ENCODE results near the gene VWA8.
"Not testable (repeated sequence)": the region's sequence is repeated elsewhere in the genome, so short reads cannot be mapped to it uniquely, and the experiment has no call there.

The VWA8 gene

GRCh38 chr13:41547251-41548000, 413.5 kb downstream of the VWA8 start:
- DNase-seq = no peak

GRCh38 chr13:41546372-41547190, 414.3 kb downstream of the VWA8 start:
- DNase-seq = no peak

GRCh38 chr13:41545432-41545707, 415.5 kb downstream of the VWA8 start:
- no peak for DNase-seq

- DNase-seq = no peak
Observed at GRCh38 chr13:41543664-41544300, 417.1 kb downstream of the VWA8 start.

GRCh38 chr13:41542799-41543198, 418.1 kb downstream of the VWA8 start:
- DNase-seq = not testable (repeated sequence)

- DNase-seq = no peak
Observed at GRCh38 chr13:41542281-41542680, 418.6 kb downstream of the VWA8 start.

GRCh38 chr13:41541142-41541938, 419.6 kb downstream of the VWA8 start:
- no peak for DNase-seq

- peak; percentile 76 for DNase-seq
Observed at GRCh38 chr13:41540240-41540639, 420.7 kb downstream of the VWA8 start.

GRCh38 chr13:41533266-41534052, 427.4 kb downstream of the VWA8 start:
- DNase-seq = no peak

GRCh38 chr13:41528021-41528420, 432.9 kb downstream of the VWA8 start:
- DNase-seq = no peak

GRCh38 chr13:41520660-41521630, 440.0 kb downstream of the VWA8 start:
- no peak for DNase-seq

GRCh38 chr13:41520016-41520659, 440.8 kb downstream of the VWA8 start:
- DNase-seq = no peak
